Activated naive CD4-positive, alpha-beta T cell treated with anti-CD3 and anti-CD28 coated beads, Interleukin-2, amount 50 U/mL, for 16 hours (primary cell): Measurements from ENCODE around the gene SAMM50.

Experiments
- DNase-seq: peaks from one replicate; pipeline ENCODE4 v3.0.0-alpha.2; 2020

SAMM50 gene

DNA sequence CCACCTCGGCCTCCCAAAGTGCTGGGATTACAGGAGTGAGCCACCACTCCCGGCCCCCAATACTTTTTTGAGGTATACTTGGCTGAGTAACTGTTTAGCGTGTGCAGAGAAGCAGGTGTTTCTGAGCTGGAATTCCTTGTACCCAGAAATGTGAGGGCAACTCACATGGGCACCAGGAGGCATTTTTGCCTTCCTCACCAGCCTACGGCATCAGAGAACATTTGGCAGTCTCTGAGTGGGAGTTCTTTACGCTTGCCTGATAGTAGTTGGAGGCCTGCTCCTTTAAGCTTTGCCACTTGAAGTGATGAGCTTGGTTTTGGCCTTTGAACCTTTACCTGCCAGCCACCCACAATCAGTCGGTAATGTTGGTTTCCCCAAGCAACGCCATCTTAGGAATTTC lies 78.0 kb downstream of the SAMM50 start:
- DNase-seq = no peak

DNA sequence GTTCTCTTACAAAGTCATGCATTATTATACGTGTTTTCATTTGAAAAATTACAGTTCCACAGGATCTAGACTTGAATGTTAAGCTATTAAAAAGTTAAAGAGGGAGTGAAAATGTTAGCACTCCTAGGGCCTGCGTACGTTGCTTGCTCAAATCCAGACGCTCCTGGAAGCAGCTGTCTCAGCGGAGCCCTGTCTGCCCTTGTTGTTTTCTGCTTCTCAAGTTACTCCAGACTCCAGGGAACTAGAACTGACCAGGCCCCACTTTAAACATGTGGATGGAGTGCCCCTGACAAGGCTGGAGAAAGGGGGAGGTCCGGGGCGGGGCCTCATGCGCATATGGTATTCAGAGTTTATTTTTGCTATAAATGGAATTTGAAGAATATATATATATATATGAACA lies 78.5 kb downstream of the SAMM50 start:
- DNase-seq = no peak

- DNase-seq = no peak
Observed at GRCh38 chr22:44037519-44038375, 82.5 kb downstream of the SAMM50 start.

DNA sequence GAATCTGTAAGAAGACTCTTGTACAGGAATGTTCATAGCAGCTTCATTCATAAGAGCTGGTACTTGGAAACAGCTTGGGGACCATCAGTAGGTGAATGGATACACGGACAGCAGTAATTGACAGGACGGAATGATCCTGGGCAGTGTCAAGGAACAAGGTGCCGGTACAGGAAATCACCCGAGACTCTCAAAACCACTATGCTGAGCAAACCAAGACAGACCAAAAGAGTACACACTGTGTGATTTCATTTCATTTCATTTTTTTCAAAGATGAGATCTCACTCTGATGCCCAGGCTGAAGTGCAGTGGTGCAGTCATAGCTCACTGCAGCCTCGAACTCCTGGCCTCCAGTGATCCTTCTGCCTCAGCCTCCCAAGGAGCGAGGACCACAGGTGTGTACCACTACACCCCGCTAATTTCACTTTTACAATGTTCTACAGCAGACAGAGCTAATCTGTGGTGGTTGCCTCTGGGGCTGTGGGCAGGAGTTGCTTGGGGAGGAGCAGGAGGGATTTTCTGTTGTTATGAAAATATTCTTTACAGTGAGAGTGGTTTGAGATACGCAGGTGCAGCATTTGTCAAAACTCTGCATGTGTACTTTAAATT lies 84.4 kb downstream of the SAMM50 start:
- DNase-seq = no peak

DNA sequence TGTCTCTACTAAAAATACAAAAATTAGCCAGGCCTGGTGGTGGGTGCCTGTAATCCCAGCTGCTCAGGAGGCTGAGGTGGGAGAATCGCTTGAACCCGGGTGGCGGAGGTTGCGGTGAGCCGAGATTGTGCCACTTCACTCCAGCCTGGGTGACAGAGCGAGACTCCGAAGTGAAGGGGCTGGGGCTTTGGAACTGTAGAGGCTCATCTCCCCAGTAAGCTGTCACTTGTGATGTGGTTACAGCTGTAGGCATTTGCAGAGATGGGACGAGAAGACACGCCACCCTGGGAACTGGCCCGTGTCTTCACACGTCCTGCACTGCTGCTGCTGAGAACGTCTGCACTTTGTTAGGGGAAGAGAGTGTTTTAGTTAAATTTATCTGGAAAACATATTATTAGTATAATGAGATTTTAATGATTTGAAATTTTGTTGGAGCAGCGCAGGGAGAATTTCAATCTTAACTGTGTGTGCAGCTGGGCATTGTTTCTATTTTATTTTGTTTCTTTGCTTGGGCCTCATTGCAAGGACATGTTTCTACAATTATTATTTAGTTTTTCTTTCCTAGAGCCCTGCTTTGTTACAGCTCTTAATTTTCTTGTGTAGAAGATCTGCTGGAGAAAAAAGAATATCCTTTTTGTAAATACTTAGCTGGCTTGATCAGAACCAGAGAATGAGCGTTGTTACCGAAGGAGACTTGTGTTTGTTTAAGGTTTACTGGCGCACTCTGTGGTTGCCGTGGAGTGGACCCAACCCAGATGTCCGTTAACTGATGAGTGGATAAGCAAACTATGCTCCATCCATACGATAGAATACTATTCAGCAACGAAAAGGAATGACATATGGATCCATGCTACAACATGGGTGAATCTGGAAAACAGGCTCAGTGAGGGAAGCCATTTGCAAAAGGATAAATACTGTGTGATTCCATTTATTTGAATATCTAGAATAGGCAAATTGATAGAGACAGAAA lies 87.3 kb downstream of the SAMM50 start:
- DNase-seq = no peak

DNA sequence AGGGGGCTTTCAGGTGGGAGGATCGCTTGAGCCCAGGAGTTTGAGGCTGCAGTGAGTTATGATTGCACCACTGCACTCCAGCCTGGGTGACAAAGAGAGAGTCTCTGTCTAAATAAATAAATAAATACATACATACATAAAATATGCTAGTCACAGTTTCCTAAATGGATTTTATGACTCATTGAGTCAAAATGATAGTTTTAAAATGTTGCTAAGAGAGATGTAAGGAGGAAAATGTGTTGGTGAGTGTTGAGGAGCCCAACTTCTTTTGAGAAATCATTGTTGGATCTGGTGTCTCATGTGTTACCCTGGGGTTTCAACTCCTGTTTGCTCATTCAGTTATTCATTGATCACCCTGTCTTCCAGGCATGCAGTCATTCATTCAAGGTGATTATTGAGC lies 89.9 kb downstream of the SAMM50 start:
- DNase-seq = no peak
